NT2/D1 (cell line): ENCODE measurements around the gene HMCES.
"Not testable (repeated sequence)": the region's sequence is repeated elsewhere in the genome, so short reads cannot be mapped to it uniquely, and the experiment has no call there.

Source experiments
- DNase-seq: peaks from one replicate; pipeline ENCODE4 v3.0.0-alpha.2; 2011; ENCODE audit warnings: low read depth, low spot score
- H3K27me3 ChIP-seq: 2 replicates; pipeline ENCODE4 v1.6.0; 2011; ENCODE audit warnings: mild to moderate bottlenecking; ENCODE audit not compliant: insufficient read length, insufficient read depth
- H3K36me3 ChIP-seq: 2 replicates; pipeline ENCODE4 v1.6.1; 2011; ENCODE audit warnings: mild to moderate bottlenecking, low read length, mixed read lengths; ENCODE audit not compliant: insufficient read depth, insufficient read length
- H3K4me1 ChIP-seq: 2 replicates; pipeline ENCODE4 v1.5.1; 2011; ENCODE audit not compliant: insufficient read depth, insufficient read length
- H3K4me3 ChIP-seq: 2 replicates; pipeline ENCODE4 v1.5.1; 2011; ENCODE audit warnings: low read depth; ENCODE audit not compliant: insufficient read length
- H3K9ac ChIP-seq: 2 replicates; pipeline ENCODE4 v1.6.0; 2011; ENCODE audit warnings: low read depth; ENCODE audit not compliant: insufficient read length
- H3K9me3 ChIP-seq: 2 replicates; pipeline ENCODE4 v1.5.1; 2011; ENCODE audit warnings: mild to moderate bottlenecking, low read length; ENCODE audit not compliant: insufficient read depth
- SUZ12 ChIP-seq: IDR thresholded peaks from 2 replicates; pipeline ENCODE4 v1.6.1; 2011; ENCODE audit not compliant: insufficient read length, insufficient read depth; ENCODE audit errors: extremely low read depth
- YY1 ChIP-seq: IDR thresholded peaks from 2 replicates; pipeline ENCODE4 v1.6.1; 2011; ENCODE audit not compliant: insufficient read length, insufficient read depth
- ZNF274 ChIP-seq: IDR thresholded peaks from 2 replicates; pipeline ENCODE4 v1.6.1; 2011; ENCODE audit warnings: mild to moderate bottlenecking, low read depth, low read length

HMCES gene

DNA sequence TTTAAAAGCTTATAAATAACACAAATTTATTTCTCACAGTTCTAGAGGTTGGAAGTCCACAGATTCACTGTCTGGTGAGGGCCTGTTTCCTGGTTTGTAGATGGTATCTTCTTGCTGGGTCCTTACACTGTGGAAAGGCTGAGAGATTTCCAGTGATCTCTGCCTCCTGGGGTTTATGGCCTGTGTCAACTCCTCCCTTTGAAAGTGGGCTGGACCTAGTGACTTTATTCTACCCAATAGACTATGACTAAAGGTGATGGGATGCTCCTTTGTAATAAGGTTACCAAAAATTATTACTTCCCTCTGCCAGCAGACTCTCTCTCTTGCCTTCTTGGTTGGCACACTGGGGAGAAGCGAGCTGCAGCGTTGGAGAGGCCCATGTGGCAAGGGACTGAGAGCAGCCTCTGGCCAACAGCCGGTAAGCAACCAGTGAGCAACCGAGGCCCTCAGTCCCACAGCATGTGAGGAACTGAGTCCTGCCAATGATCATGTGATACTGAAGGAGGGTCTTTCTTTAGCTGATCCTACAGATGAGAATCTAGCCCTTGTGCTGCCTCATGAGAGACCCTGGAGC, 43.2 kb upstream of the HMCES start:
- no peak overlapping the region for H3K9ac ChIP-seq
- TF ChIP-seq SUZ12 = no peak
- TF ChIP-seq ZNF274 = no peak
- no peak for TF ChIP-seq YY1
- H3K4me3 ChIP-seq = no peak overlapping the region
- H3K36me3 ChIP-seq = no peaks in the 10 kb centered on the region
- H3K4me1 ChIP-seq = no peaks in the 10 kb centered on the region
- DNase-seq = no peak
- H3K9me3 ChIP-seq = no peaks in the 10 kb centered on the region
- no peaks in the 10 kb centered on the region for H3K27me3 ChIP-seq

- no peak for DNase-seq
- Histone ChIP-seq H3K9ac (no peak overlapping the region), H3K4me3 (no peak overlapping the region), H3K4me1 (no peaks in the 10 kb centered on the region), H3K9me3 (no peaks in the 10 kb centered on the region), H3K27me3 (no peaks in the 10 kb centered on the region), H3K36me3 (no peaks in the 10 kb centered on the region)
- no peak for TF ChIP-seq YY1
- TF ChIP-seq SUZ12 = no peak
Observed at GRCh38 chr3:129238945-129239705, 39.5 kb upstream of the HMCES start.

DNA sequence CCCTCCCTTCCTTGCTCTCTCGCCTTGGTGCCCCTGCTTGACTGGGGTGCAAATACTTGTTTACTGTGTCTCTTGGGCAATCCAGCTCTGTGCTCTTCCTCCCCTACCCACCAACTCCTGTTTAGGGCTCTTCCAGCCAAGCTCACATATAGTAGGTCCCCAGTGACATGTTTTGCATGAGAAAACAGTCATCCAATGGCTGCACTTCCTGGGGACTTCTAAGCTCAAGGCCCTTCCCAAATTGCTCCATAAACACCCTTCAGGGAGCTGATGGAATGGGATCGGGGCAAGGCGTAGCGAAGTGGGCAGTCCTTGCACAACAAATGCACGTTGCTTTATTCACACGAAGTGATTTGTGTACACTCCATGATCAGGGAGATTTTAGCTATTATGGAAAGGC, 38.7 kb upstream of the HMCES start:
- Histone ChIP-seq H3K36me3 (no peaks in the 10 kb centered on the region), H3K9me3 (no peaks in the 10 kb centered on the region), H3K4me3 (no peak overlapping the region), H3K9ac (no peak overlapping the region), H3K4me1 (no peaks in the 10 kb centered on the region), H3K27me3 (no peaks in the 10 kb centered on the region)
- peak; percentile 38 for DNase-seq
- no peak for TF ChIP-seq SUZ12
- TF ChIP-seq YY1 = no peak
- TF ChIP-seq ZNF274 = no peak

- no peaks in the 10 kb centered on the region for H3K36me3 ChIP-seq
- no peaks in the 10 kb centered on the region for H3K9me3 ChIP-seq
- H3K9ac ChIP-seq = no peak overlapping the region
- H3K4me1 ChIP-seq = no peaks in the 10 kb centered on the region
- H3K4me3 ChIP-seq = no peak overlapping the region
- TF ChIP-seq YY1 (no peak), ZNF274 (no peak), SUZ12 (no peak)
- no peaks in the 10 kb centered on the region for H3K27me3 ChIP-seq
- no peak for DNase-seq
Observed at GRCh38 chr3:129240436-129240835, 38.2 kb upstream of the HMCES start.

DNA sequence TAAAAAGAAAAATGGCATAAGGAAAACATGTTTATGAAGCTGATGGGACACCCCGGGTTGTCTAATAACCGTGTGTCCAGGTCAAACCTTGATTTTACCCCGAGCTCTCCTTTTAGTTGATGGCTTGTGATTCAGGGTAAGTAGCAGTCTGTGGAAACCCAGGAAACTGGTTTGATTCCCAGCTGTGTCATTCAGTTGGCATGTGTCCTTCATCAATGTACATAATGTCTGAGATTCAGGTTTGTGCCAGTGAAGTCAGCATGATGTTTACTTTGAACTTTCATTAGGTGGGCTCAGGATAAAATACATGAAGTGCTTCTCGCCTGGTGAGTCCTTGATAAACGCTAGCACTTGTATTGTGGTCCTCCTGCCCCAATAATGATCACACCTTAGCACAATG, 33.5 kb upstream of the HMCES start:
- Histone ChIP-seq H3K4me3 (no peak overlapping the region), H3K9ac (no peak overlapping the region), H3K36me3 (no peaks in the 10 kb centered on the region), H3K9me3 (no peaks in the 10 kb centered on the region), H3K4me1 (no peaks in the 10 kb centered on the region), H3K27me3 (no peaks in the 10 kb centered on the region)
- TF ChIP-seq SUZ12 = no peak
- no peak for TF ChIP-seq YY1
- TF ChIP-seq ZNF274 = no peak
- no peak for DNase-seq

DNA sequence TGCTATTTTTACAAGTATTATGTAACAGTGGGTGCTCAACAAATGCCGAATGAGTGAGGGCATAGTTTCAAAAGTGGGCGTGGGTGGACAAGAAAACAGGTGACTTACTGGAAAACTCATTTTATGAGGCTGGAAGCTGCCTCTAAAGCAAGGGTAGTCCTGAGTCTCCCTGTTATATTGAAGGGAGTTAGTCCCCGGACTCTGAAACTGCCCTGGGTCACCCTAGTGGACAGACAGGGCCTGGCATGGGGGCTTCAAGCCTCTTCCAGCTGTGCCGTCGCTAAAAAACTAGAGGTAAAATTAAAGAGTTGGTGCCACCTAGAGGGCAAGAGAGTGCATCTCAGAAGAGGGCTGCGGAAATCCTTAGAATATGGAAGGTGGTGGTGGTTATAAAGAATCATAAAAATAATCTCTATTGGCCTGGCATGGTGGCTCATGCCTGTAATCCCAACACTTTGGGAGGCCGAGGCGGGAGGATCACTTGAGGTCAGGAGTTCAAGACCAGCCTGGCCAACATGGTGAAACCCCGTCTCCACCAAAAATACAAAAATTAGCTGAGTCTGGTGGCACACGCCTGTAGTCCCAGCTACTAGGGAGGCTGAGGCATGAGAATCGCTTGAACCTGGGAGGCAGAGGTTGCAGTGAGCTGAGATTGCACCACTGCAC, 32.9 kb upstream of the HMCES start:
- H3K4me1 ChIP-seq, H3K9me3 ChIP-seq, H3K27me3 ChIP-seq, H3K4me3 ChIP-seq, H3K9ac ChIP-seq, H3K36me3 ChIP-seq: not testable (repeated sequence)
- DNase-seq = peak; percentile 83

DNA sequence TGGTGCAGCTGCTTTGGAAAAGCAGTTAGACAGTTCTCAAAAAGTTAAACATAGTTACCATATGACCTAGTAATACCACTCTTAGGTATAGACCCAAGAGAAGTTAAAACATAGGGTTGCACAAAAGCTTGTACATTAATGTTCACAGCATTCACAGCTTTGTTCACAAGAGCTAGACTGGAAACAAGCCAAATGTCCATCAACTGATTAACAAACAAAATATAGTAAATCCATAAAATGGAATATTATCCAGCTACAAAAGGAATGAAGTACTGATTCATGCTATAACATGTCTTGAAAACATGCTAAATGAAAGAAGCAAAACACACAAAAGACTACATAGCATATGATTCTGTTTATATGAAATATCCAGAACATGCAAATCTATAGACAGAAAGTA, 32.0 kb upstream of the HMCES start:
- Histone ChIP-seq H3K27me3 (no peaks in the 10 kb centered on the region), H3K36me3 (peaks cover 10% of the 10 kb centered on the region), H3K9ac (no peak overlapping the region), H3K9me3 (no peaks in the 10 kb centered on the region), H3K4me3 (no peak overlapping the region), H3K4me1 (no peaks in the 10 kb centered on the region)
- DNase-seq = no peak
- no peak for TF ChIP-seq ZNF274
- TF ChIP-seq SUZ12 = no peak
- no peak for TF ChIP-seq YY1
